Measurements from ENCODE around the gene ZC3H12D.

ZC3H12D gene

GRCh38 chr6:149419696-149420404 is 65.0 kb downstream of the ZC3H12D start:
- H3K27ac ChIP-seq (ENCODE audit: insufficient read depth, low read depth, low read length, poor library complexity, severe bottlenecking): no peak overlapping the region
- no peaks in the 10 kb centered on the region for H3K9me3 ChIP-seq (ENCODE audit: control insufficient read depth, low read length)
- H3K4me1 ChIP-seq (ENCODE audit: control insufficient read depth, insufficient read depth, low read length): peaks cover 11% of the 10 kb centered on the region
- no peaks in the 10 kb centered on the region for H3K27me3 ChIP-seq (ENCODE audit: control insufficient read depth, insufficient read depth, low read length, poor library complexity, severe bottlenecking)
- no peak overlapping the region for H3K4me3 ChIP-seq (ENCODE audit: insufficient read depth, low read depth, low read length)
- WGBS, 2 experiments: 95 to 96% methylated on average over 13 of the region's 13 CpGs
- H3K36me3 ChIP-seq (ENCODE audit: control insufficient read depth, insufficient read depth, low read length): no peaks in the 10 kb centered on the region

- 89 to 95% methylated on average over 3 to 4 of the region's 4 CpGs for WGBS, 2 experiments
Measured at GRCh38 chr6:149414821-149415220, 70.0 kb downstream of the ZC3H12D start.

GRCh38 chr6:149414009-149414408 is 70.8 kb downstream of the ZC3H12D start:
- Histone ChIP-seq H3K4me1 (ENCODE audit: control insufficient read depth, insufficient read depth, low read length) (no peaks in the 10 kb centered on the region), H3K27ac (ENCODE audit: insufficient read depth, low read depth, low read length, poor library complexity, severe bottlenecking) (no peak overlapping the region), H3K36me3 (ENCODE audit: control insufficient read depth, insufficient read depth, low read length) (no peaks in the 10 kb centered on the region), H3K27me3 (ENCODE audit: control insufficient read depth, insufficient read depth, low read length, poor library complexity, severe bottlenecking) (no peaks in the 10 kb centered on the region), H3K9me3 (ENCODE audit: control insufficient read depth, low read length) (no peaks in the 10 kb centered on the region), H3K4me3 (ENCODE audit: insufficient read depth, low read depth, low read length) (no peak overlapping the region)
- WGBS, 2 experiments: 86 to 97% methylated on average over 4 of the region's 4 CpGs

More at GRCh38 chr6:149414821-149415220, 70.0 kb downstream of the ZC3H12D start:
- no peak overlapping the region for H3K27ac ChIP-seq (ENCODE audit: insufficient read depth, low read depth, low read length, poor library complexity, severe bottlenecking)
- no peak overlapping the region for H3K4me3 ChIP-seq (ENCODE audit: insufficient read depth, low read depth, low read length)
- H3K36me3 ChIP-seq (ENCODE audit: control insufficient read depth, insufficient read depth, low read length): no peaks in the 10 kb centered on the region
- no peaks in the 10 kb centered on the region for H3K4me1 ChIP-seq (ENCODE audit: control insufficient read depth, insufficient read depth, low read length)
- no peaks in the 10 kb centered on the region for H3K9me3 ChIP-seq (ENCODE audit: control insufficient read depth, low read length)
- no peaks in the 10 kb centered on the region for H3K27me3 ChIP-seq (ENCODE audit: control insufficient read depth, insufficient read depth, low read length, poor library complexity, severe bottlenecking)

- Histone ChIP-seq H3K4me1 (ENCODE audit: control insufficient read depth, insufficient read depth, low read length) (no peaks in the 10 kb centered on the region), H3K27ac (ENCODE audit: insufficient read depth, low read depth, low read length, poor library complexity, severe bottlenecking) (no peak overlapping the region), H3K36me3 (ENCODE audit: control insufficient read depth, insufficient read depth, low read length) (no peaks in the 10 kb centered on the region), H3K27me3 (ENCODE audit: control insufficient read depth, insufficient read depth, low read length, poor library complexity, severe bottlenecking) (no peaks in the 10 kb centered on the region), H3K9me3 (ENCODE audit: control insufficient read depth, low read length) (no peaks in the 10 kb centered on the region), H3K4me3 (ENCODE audit: insufficient read depth, low read depth, low read length) (no peak overlapping the region)
Measured at GRCh38 chr6:149410557-149410956, 74.3 kb downstream of the ZC3H12D start.

GRCh38 chr6:149409617-149410016 is 75.2 kb downstream of the ZC3H12D start:
- no peaks in the 10 kb centered on the region for H3K36me3 ChIP-seq (ENCODE audit: control insufficient read depth, insufficient read depth, low read length)

GRCh38 chr6:149405823-149406765 is 78.7 kb downstream of the ZC3H12D start:
- H3K4me1 ChIP-seq (ENCODE audit: control insufficient read depth, insufficient read depth, low read length): no peaks in the 10 kb centered on the region
- H3K9me3 ChIP-seq (ENCODE audit: control insufficient read depth, low read length): no peaks in the 10 kb centered on the region
- H3K27ac ChIP-seq (ENCODE audit: insufficient read depth, low read depth, low read length, poor library complexity, severe bottlenecking): no peak overlapping the region
- no peaks in the 10 kb centered on the region for H3K27me3 ChIP-seq (ENCODE audit: control insufficient read depth, insufficient read depth, low read length, poor library complexity, severe bottlenecking)
- H3K4me3 ChIP-seq (ENCODE audit: insufficient read depth, low read depth, low read length): no peak overlapping the region
- peaks cover 4% of the 10 kb centered on the region for H3K36me3 ChIP-seq (ENCODE audit: control insufficient read depth, insufficient read depth, low read length)
- 91 to 96% methylated on average over 5 of the region's 5 CpGs for WGBS, 2 experiments

More at GRCh38 chr6:149409617-149410016, 75.2 kb downstream of the ZC3H12D start:
- 98% methylated on average over 3 of the region's 3 CpGs for WGBS, 2 experiments
- Histone ChIP-seq H3K4me1 (ENCODE audit: control insufficient read depth, insufficient read depth, low read length) (no peaks in the 10 kb centered on the region), H3K27ac (ENCODE audit: insufficient read depth, low read depth, low read length, poor library complexity, severe bottlenecking) (no peak overlapping the region), H3K27me3 (ENCODE audit: control insufficient read depth, insufficient read depth, low read length, poor library complexity, severe bottlenecking) (no peaks in the 10 kb centered on the region), H3K4me3 (ENCODE audit: insufficient read depth, low read depth, low read length) (no peak overlapping the region), H3K9me3 (ENCODE audit: control insufficient read depth, low read length) (no peaks in the 10 kb centered on the region)

- peaks cover 15% of the 10 kb centered on the region for H3K36me3 ChIP-seq (ENCODE audit: control insufficient read depth, insufficient read depth, low read length)
- no peaks in the 10 kb centered on the region for H3K4me1 ChIP-seq (ENCODE audit: control insufficient read depth, insufficient read depth, low read length)
- no peaks in the 10 kb centered on the region for H3K27me3 ChIP-seq (ENCODE audit: control insufficient read depth, insufficient read depth, low read length, poor library complexity, severe bottlenecking)
- H3K27ac ChIP-seq (ENCODE audit: insufficient read depth, low read depth, low read length, poor library complexity, severe bottlenecking): no peak overlapping the region
- no peaks in the 10 kb centered on the region for H3K9me3 ChIP-seq (ENCODE audit: control insufficient read depth, low read length)
- 94 to 97% methylated on average over 3 of the region's 3 CpGs for WGBS, 2 experiments
- no peak overlapping the region for H3K4me3 ChIP-seq (ENCODE audit: insufficient read depth, low read depth, low read length)
Measured at GRCh38 chr6:149403534-149403933, 81.3 kb downstream of the ZC3H12D start.

- peaks cover 17% of the 10 kb centered on the region for H3K36me3 ChIP-seq (ENCODE audit: control insufficient read depth, insufficient read depth, low read length)
- no peak within 1 kb of the TSS for H3K4me3 ChIP-seq (ENCODE audit: insufficient read depth, low read depth, low read length)
- no peaks in the 10 kb centered on the region for H3K4me1 ChIP-seq (ENCODE audit: control insufficient read depth, insufficient read depth, low read length)
- H3K27ac ChIP-seq (ENCODE audit: insufficient read depth, low read depth, low read length, poor library complexity, severe bottlenecking): no peak within 1 kb of the TSS
- H3K27me3 ChIP-seq (ENCODE audit: control insufficient read depth, insufficient read depth, low read length, poor library complexity, severe bottlenecking): no peaks in the 10 kb centered on the region
- 92 to 95% methylated on average over 11 of the region's 11 CpGs for WGBS, 2 experiments
- H3K9me3 ChIP-seq (ENCODE audit: control insufficient read depth, low read length): no peaks in the 10 kb centered on the region
Measured at GRCh38 chr6:149400050-149400449, 84.8 kb downstream of the ZC3H12D start, which contains the start of gene SUMO4. TSS of gene SUMO4 (plus strand) at chr6:149400262. CDS start at chr6:149400392, 130 bp downstream.

GRCh38 chr6:149397384-149397783 is 87.4 kb downstream of the ZC3H12D start:
- no peaks in the 10 kb centered on the region for H3K9me3 ChIP-seq (ENCODE audit: control insufficient read depth, low read length)
- 95 to 97% methylated on average over 6 of the region's 6 CpGs for WGBS, 2 experiments
- no peaks in the 10 kb centered on the region for H3K27me3 ChIP-seq (ENCODE audit: control insufficient read depth, insufficient read depth, low read length, poor library complexity, severe bottlenecking)
- no peak overlapping the region for H3K4me3 ChIP-seq (ENCODE audit: insufficient read depth, low read depth, low read length)
- H3K4me1 ChIP-seq (ENCODE audit: control insufficient read depth, insufficient read depth, low read length): no peaks in the 10 kb centered on the region
- H3K27ac ChIP-seq (ENCODE audit: insufficient read depth, low read depth, low read length, poor library complexity, severe bottlenecking): no peak overlapping the region
- H3K36me3 ChIP-seq (ENCODE audit: control insufficient read depth, insufficient read depth, low read length): peaks cover 15% of the 10 kb centered on the region

All from ectodermal cell (in vitro differentiated cells).